ENCODE results near the gene MLST8. TPM values are rescaled to one million over a fixed set of nuclear protein-coding genes. Genes with fewer than 3 reads are reported as not detected.

Gene MLST8
- polyA plus RNA-seq, 2 donors: 27.8 to 38.3 TPM

GRCh38 chr16:2226245-2226793, 21.1 kb downstream of the MLST8 start:
- H3K9me3 ChIP-seq (ENCODE audit: control insufficient read depth in 2 of 2, insufficient read depth in 1 of 2, low read depth in 1 of 2, low read length in 1 of 2): no peaks in the 10 kb centered on the region
- no peaks in the 10 kb centered on the region for H3K27me3 ChIP-seq (ENCODE audit: control insufficient read depth in 1 of 2, insufficient read depth in 2 of 2, low read length in 2 of 2)
- 54 to 60% methylated on average over 9 of the region's 9 CpGs for WGBS, 2 donors
- H3K4me1 ChIP-seq (ENCODE audit: control insufficient read depth in 2 of 2, insufficient read depth in 2 of 2, low read length in 1 of 2): peaks cover 0 to 15% of the 10 kb centered on the region in 2 donors
- H3K27ac ChIP-seq (ENCODE audit: low read depth in 2 of 2, low read length in 1 of 2): no peak overlapping the region
- no peak overlapping the region for H3K4me3 ChIP-seq (ENCODE audit: low read depth in 1 of 2, low read length in 2 of 2)
- H3K36me3 ChIP-seq (ENCODE audit: control insufficient read depth in 2 of 2, insufficient read depth in 2 of 2, low read length in 1 of 2): peaks cover 11 to 32% of the 10 kb centered on the region in 2 donors

GRCh38 chr16:2226918-2227317, 21.7 kb downstream of the MLST8 start:
- H3K4me1 ChIP-seq (ENCODE audit: control insufficient read depth in 2 of 2, insufficient read depth in 2 of 2, low read length in 1 of 2): peaks cover 0 to 19% of the 10 kb centered on the region in 2 donors
- no peaks in the 10 kb centered on the region for H3K27me3 ChIP-seq (ENCODE audit: control insufficient read depth in 1 of 2, insufficient read depth in 2 of 2, low read length in 2 of 2)
- no peak overlapping the region for H3K4me3 ChIP-seq (ENCODE audit: low read depth in 1 of 2, low read length in 2 of 2)
- no peak overlapping the region for H3K27ac ChIP-seq (ENCODE audit: low read depth in 2 of 2, low read length in 1 of 2)
- peaks cover 11 to 38% of the 10 kb centered on the region in 2 donors for H3K36me3 ChIP-seq (ENCODE audit: control insufficient read depth in 2 of 2, insufficient read depth in 2 of 2, low read length in 1 of 2)
- WGBS, 2 donors: 84 to 88% methylated on average over 6 of the region's 6 CpGs
- H3K9me3 ChIP-seq (ENCODE audit: control insufficient read depth in 2 of 2, insufficient read depth in 1 of 2, low read depth in 1 of 2, low read length in 1 of 2): no peaks in the 10 kb centered on the region

- no peak overlapping the region for H3K27ac ChIP-seq (ENCODE audit: low read depth in 2 of 2, low read length in 1 of 2)
- H3K9me3 ChIP-seq (ENCODE audit: control insufficient read depth in 2 of 2, insufficient read depth in 1 of 2, low read depth in 1 of 2, low read length in 1 of 2): no peaks in the 10 kb centered on the region
- H3K4me1 ChIP-seq (ENCODE audit: control insufficient read depth in 2 of 2, insufficient read depth in 2 of 2, low read length in 1 of 2): peaks cover 0 to 19% of the 10 kb centered on the region in 2 donors
- H3K36me3 ChIP-seq (ENCODE audit: control insufficient read depth in 2 of 2, insufficient read depth in 2 of 2, low read length in 1 of 2): peaks cover 22 to 52% of the 10 kb centered on the region in 2 donors
- H3K4me3 ChIP-seq (ENCODE audit: low read depth in 1 of 2, low read length in 2 of 2): no peak overlapping the region
- H3K27me3 ChIP-seq (ENCODE audit: control insufficient read depth in 1 of 2, insufficient read depth in 2 of 2, low read length in 2 of 2): no peaks in the 10 kb centered on the region
- 86 to 90% methylated on average over 25 of the region's 25 CpGs for WGBS, 2 donors
These were observed 23.0 kb downstream of the MLST8 start for GRCh38 chr16:2228161-2228824.

- Histone ChIP-seq H3K9me3 (ENCODE audit: control insufficient read depth in 2 of 2, insufficient read depth in 1 of 2, low read depth in 1 of 2, low read length in 1 of 2) (no peaks in the 10 kb centered on the region), H3K27me3 (ENCODE audit: control insufficient read depth in 1 of 2, insufficient read depth in 2 of 2, low read length in 2 of 2) (no peaks in the 10 kb centered on the region), H3K27ac (ENCODE audit: low read depth in 2 of 2, low read length in 1 of 2) (no peak overlapping the region), H3K36me3 (ENCODE audit: control insufficient read depth in 2 of 2, insufficient read depth in 2 of 2, low read length in 1 of 2) (peaks cover 26 to 60% of the 10 kb centered on the region in 2 donors), H3K4me1 (ENCODE audit: control insufficient read depth in 2 of 2, insufficient read depth in 2 of 2, low read length in 1 of 2) (peaks cover 0 to 19% of the 10 kb centered on the region in 2 donors), H3K4me3 (ENCODE audit: low read depth in 1 of 2, low read length in 2 of 2) (no peak overlapping the region)
- 90 to 93% methylated on average over 12 of the region's 12 CpGs for whole genome bisulfite sequencing, 2 donors
These were observed 23.8 kb downstream of the MLST8 start for GRCh38 chr16:2229091-2229490.

GRCh38 chr16:2229632-2230250, 24.5 kb downstream of the MLST8 start:
- no peak overlapping the region for H3K27ac ChIP-seq (ENCODE audit: low read depth in 2 of 2, low read length in 1 of 2)
- peaks cover 0 to 19% of the 10 kb centered on the region in 2 donors for H3K4me1 ChIP-seq (ENCODE audit: control insufficient read depth in 2 of 2, insufficient read depth in 2 of 2, low read length in 1 of 2)

GRCh38 chr16:2230376-2230775, 25.1 kb downstream of the MLST8 start:
- no peaks in the 10 kb centered on the region for H3K27me3 ChIP-seq (ENCODE audit: control insufficient read depth in 1 of 2, insufficient read depth in 2 of 2, low read length in 2 of 2)
- peaks cover 0 to 19% of the 10 kb centered on the region in 2 donors for H3K4me1 ChIP-seq (ENCODE audit: control insufficient read depth in 2 of 2, insufficient read depth in 2 of 2, low read length in 1 of 2)
- H3K27ac ChIP-seq (ENCODE audit: low read depth in 2 of 2, low read length in 1 of 2): no peak overlapping the region
- H3K9me3 ChIP-seq (ENCODE audit: control insufficient read depth in 2 of 2, insufficient read depth in 1 of 2, low read depth in 1 of 2, low read length in 1 of 2): no peaks in the 10 kb centered on the region
- no peak overlapping the region for H3K4me3 ChIP-seq (ENCODE audit: low read depth in 1 of 2, low read length in 2 of 2)
- 82 to 85% methylated on average over 13 of the region's 13 CpGs for WGBS, 2 donors
- H3K36me3 ChIP-seq (ENCODE audit: control insufficient read depth in 2 of 2, insufficient read depth in 2 of 2, low read length in 1 of 2): peaks cover 26 to 71% of the 10 kb centered on the region in 2 donors

More at GRCh38 chr16:2229632-2230250, 24.5 kb downstream of the MLST8 start:
- Histone ChIP-seq H3K4me3 (ENCODE audit: low read depth in 1 of 2, low read length in 2 of 2) (no peak overlapping the region), H3K9me3 (ENCODE audit: control insufficient read depth in 2 of 2, insufficient read depth in 1 of 2, low read depth in 1 of 2, low read length in 1 of 2) (no peaks in the 10 kb centered on the region), H3K27me3 (ENCODE audit: control insufficient read depth in 1 of 2, insufficient read depth in 2 of 2, low read length in 2 of 2) (no peaks in the 10 kb centered on the region), H3K36me3 (ENCODE audit: control insufficient read depth in 2 of 2, insufficient read depth in 2 of 2, low read length in 1 of 2) (peaks cover 26 to 65% of the 10 kb centered on the region in 2 donors)
- WGBS, 2 donors: 91 to 93% methylated on average over 23 of the region's 23 CpGs

- 66 to 77% methylated on average over 29 of the region's 29 CpGs for WGBS, 2 donors
- peaks cover 0 to 24% of the 10 kb centered on the region in 2 donors for H3K4me1 ChIP-seq (ENCODE audit: control insufficient read depth in 2 of 2, insufficient read depth in 2 of 2, low read length in 1 of 2)
- no peak overlapping the region for H3K27ac ChIP-seq (ENCODE audit: low read depth in 2 of 2, low read length in 1 of 2)
- no peaks in the 10 kb centered on the region for H3K9me3 ChIP-seq (ENCODE audit: control insufficient read depth in 2 of 2, insufficient read depth in 1 of 2, low read depth in 1 of 2, low read length in 1 of 2)
- H3K4me3 ChIP-seq (ENCODE audit: low read depth in 1 of 2, low read length in 2 of 2): no peak overlapping the region
- no peaks in the 10 kb centered on the region for H3K27me3 ChIP-seq (ENCODE audit: control insufficient read depth in 1 of 2, insufficient read depth in 2 of 2, low read length in 2 of 2)
- H3K36me3 ChIP-seq (ENCODE audit: control insufficient read depth in 2 of 2, insufficient read depth in 2 of 2, low read length in 1 of 2): peaks cover 26 to 78% of the 10 kb centered on the region in 2 donors
These were observed 26.0 kb downstream of the MLST8 start for GRCh38 chr16:2231016-2231931.

GRCh38 chr16:2232094-2232990, 27.1 kb downstream of the MLST8 start:
- Histone ChIP-seq H3K27me3 (ENCODE audit: control insufficient read depth in 1 of 2, insufficient read depth in 2 of 2, low read length in 2 of 2) (peaks cover 0 to 9% of the 10 kb centered on the region in 2 donors), H3K4me1 (ENCODE audit: control insufficient read depth in 2 of 2, insufficient read depth in 2 of 2, low read length in 1 of 2) (peaks cover 6 to 31% of the 10 kb centered on the region in 2 donors), H3K36me3 (ENCODE audit: control insufficient read depth in 2 of 2, insufficient read depth in 2 of 2, low read length in 1 of 2) (peaks cover 26 to 75% of the 10 kb centered on the region in 2 donors), H3K27ac (ENCODE audit: low read depth in 2 of 2, low read length in 1 of 2) (no peak overlapping the region), H3K9me3 (ENCODE audit: control insufficient read depth in 2 of 2, insufficient read depth in 1 of 2, low read depth in 1 of 2, low read length in 1 of 2) (no peaks in the 10 kb centered on the region), H3K4me3 (ENCODE audit: low read depth in 1 of 2, low read length in 2 of 2) (no peak overlapping the region)
- WGBS, 2 donors: 91% methylated on average over 41 of the region's 41 CpGs
